Left colon (tissue), 2 donors: ENCODE measurements around the gene LRMDA. TPM values are rescaled to one million over a fixed set of nuclear protein-coding genes. Genes with fewer than 3 reads are reported as not detected.

Source experiments
- ATAC-seq: fragments of 200-7000 bp; cut with Tn5 transposase; one replicate; pipeline ENCODE4 v1.9.1; 2020; ENCODE audit warnings: mild to moderate bottlenecking, moderate library complexity
- DNase-seq, 2 donors: peaks; one replicate each; pipeline ENCODE4 v3.0.0-alpha.2; 2020
- intact Hi-C, 2 donors: fragments of 100-400 bp; cut with DNase I in 1 of 2; cut with micrococcal nuclease in 1 of 2; formaldehyde crosslinking; loops; one replicate each; pipeline versions ENCODE4 v1.11.2 to v1.14.0; 2022; cut with DNase I, micrococcal nuclease
- total RNA-seq, 2 donors: library from RNA; stranded (reverse); fragmentation: NEBNext Ultra II Directional; extraction: Animal tissue kit (Norgen Biotek cat#: 25700); gene quantifications; one replicate each; pipeline ENCODE4 v1.2.1, GENCODE V29; 2021
- donor health status: DM: no; HTN: no; CAD: no.
- donor health status: DM: yes; HTN: yes; CAD: no.

LRMDA gene
- total RNA-seq, 2 donors from 2014 or later, result 8.1 to 10.6 TPM

DNA sequence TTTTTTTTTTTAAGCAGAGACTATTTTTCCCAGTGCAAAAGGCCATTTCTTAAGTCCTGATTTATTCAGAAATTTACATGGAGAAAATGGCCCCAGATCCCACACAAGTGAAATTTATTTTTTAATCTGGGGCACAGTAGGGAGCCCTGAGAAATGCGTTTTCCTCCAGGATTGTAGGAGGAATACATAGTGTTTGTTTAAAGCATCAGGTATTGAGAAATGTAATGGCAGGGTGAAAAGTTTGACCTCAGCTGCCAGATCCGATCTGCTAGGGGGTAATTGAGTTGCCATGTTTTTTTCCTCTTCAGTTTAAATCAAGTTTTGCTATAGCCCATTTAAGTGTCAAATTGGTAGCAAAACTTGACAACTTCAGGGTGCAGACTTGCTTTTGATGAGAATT is 110.0 kb downstream of the LRMDA start:
- DNase-seq, result no peak
- intact Hi-C loops, result no loop called here

GRCh38 chr10:75542084-75542483 is 110.7 kb downstream of the LRMDA start:
- no peak for ATAC-seq
- DNase-seq, result no peak
- intact Hi-C loops, result no loop called here

More for the DNA sequence above, 110.0 kb downstream of the LRMDA start:
- no peak for ATAC-seq

GRCh38 chr10:75542906-75543305 is 111.5 kb downstream of the LRMDA start:
- intact Hi-C loops, result no loop called here
- ATAC-seq, result no peak
- DNase-seq, result peak; percentile 14 to 53

- intact Hi-C loops, result no loop called here
- no peak for DNase-seq
Observed at GRCh38 chr10:75544386-75544785, 113.0 kb downstream of the LRMDA start.

DNA sequence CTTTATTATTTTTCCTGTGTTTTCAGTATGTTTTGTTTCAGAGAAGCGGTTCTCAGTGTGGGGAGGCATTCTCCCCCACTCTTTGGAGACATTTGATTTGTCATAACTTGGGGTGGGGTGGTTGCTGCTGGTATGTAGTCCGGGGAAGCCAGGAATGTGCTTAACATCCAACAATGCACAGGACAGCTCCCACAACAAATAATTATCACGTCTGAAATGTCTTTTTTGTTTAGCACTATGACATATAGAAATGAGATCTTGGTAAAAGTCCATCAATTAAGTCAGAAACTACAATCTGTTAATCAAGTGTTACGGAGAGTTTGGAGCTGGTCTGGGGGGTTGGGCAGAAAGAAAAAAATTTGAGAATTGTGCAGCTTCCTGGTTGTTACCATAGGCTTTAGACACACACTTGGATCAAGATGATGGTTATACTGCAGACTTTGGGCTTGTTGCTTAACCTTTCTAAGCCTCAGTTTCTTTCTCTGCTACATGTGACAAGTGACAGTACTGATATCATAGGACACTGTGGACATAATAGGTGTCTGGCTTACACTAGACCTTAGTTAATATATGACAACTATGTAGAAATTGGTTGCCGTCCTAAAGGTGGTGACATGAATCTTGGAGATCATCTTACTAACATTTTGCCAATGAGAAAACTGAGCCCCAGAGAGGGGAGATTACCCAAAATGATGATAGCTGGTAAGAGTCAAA is 113.7 kb downstream of the LRMDA start:
- DNase-seq (no peak), ATAC-seq (no peak)
- intact Hi-C loops, result no loop called here

More at GRCh38 chr10:75544386-75544785, 113.0 kb downstream of the LRMDA start:
- ATAC-seq, result no peak

DNA sequence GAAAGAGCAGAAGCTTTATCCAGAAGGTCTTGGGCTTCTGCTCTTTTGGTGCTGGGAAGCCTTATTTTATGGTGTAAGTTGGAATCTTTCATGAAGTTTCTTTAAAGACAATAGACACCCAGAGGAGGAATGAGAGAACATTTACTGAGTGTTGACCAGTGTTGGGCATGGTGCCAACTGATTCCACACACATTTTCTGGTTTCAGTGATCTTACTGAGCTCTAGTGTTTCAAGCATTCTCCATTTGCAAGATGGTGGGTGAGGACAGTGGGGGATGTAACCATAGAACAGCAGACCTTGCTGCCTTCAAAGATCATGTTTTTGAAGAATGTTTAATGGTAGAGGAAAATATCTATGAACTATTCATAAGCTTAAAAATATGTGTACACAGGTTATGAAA is 114.6 kb downstream of the LRMDA start:
- ATAC-seq (no peak), DNase-seq (no peak)
- intact Hi-C loops, result no loop called here

DNA sequence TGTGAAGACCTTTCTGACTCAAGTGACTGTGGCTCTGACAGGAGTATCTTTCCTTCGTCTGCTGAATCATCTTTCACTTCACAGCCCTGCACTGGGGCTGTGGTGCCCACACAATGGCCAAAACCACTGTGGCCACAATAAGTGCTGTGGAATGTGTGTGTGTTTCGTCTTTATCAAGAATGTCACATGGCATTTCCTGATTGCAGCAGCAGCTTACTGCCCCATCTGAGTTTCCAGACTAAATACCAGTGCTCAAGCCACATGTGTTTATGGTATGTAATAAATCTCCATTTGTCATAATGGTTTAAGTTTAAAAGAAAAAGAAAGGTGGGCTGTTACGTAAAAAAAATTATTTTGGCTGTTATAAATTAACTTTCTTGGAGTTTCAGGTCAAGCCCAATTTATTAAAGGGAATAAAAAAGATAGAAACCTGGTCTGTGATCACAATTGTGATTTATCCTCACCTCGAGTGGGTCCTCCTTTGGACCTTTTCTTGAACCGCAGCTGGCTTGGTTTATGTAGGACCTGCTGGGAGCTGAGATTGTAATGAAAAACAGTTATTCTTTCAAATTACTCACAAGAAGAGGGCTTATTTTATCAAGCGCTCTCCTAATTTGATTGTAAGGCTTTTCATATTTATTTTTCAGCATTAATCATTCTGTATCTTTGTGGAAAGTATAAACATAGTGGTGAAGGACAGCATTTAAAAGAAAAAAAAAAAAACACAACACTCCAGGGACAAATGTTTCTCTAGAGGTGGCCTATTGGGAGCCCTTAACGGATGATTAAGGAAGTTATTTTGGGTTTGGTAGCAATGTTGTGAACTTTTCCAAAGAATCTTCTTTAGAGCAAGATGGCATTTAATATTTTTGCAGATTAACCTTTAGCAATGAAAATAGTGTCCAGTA is 116.2 kb downstream of the LRMDA start:
- no peak for ATAC-seq
- no peak for DNase-seq
- intact Hi-C loops, result no loop called here

GRCh38 chr10:75548356-75548755 is 116.9 kb downstream of the LRMDA start:
- no peak for ATAC-seq
- intact Hi-C loops, result no loop called here

GRCh38 chr10:75550191-75550590 is 118.8 kb downstream of the LRMDA start:
- intact Hi-C loops, result no loop called here
- no peak for DNase-seq
- ATAC-seq, result no peak

More at GRCh38 chr10:75548356-75548755, 116.9 kb downstream of the LRMDA start:
- DNase-seq, result no peak

DNA sequence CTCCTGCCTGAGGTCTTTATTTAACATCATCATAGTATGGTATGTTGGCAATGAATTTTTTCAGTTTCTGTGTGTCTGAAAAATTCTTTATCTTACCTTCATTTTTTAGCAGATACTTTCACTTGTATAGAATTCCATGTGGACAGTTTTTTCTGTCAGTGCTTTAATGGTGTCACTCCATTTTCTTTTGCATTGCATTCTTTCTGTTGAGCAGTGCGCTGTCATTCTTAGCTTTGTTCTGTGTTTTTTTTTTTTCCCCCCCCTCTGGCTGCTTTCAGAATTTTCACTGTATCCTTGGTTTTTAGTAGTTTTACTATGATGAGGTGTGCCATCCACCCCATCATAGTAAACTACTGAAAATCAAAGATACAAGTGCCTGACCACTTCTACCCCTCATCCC is 120.7 kb downstream of the LRMDA start:
- no peak for ATAC-seq
- intact Hi-C loops, result no loop called here
- DNase-seq, result no peak

GRCh38 chr10:75553550-75553949 is 122.1 kb downstream of the LRMDA start:
- intact Hi-C loops, result no loop called here
- DNase-seq (no peak), ATAC-seq (no peak)

- ATAC-seq, result no peak
- intact Hi-C loops, result no loop called here
- no peak for DNase-seq
Observed at GRCh38 chr10:75555323-75555722, 123.9 kb downstream of the LRMDA start.

GRCh38 chr10:75556320-75556719 is 124.9 kb downstream of the LRMDA start:
- no peak for ATAC-seq
- intact Hi-C loops, result no loop called here
- no peak for DNase-seq

- DNase-seq (no peak), ATAC-seq (no peak)
- intact Hi-C loops, result no loop called here
Observed at GRCh38 chr10:75565286-75566251, 134.1 kb downstream of the LRMDA start.

GRCh38 chr10:75568450-75569130 is 137.2 kb downstream of the LRMDA start:
- intact Hi-C loops, result no loop called here
- DNase-seq (no peak), ATAC-seq (no peak)

GRCh38 chr10:75569506-75569905 is 138.1 kb downstream of the LRMDA start:
- DNase-seq, result no peak
- no peak for ATAC-seq
- intact Hi-C loops, result no loop called here

GRCh38 chr10:75572478-75572877 is 141.1 kb downstream of the LRMDA start:
- DNase-seq (no peak), ATAC-seq (no peak)
- intact Hi-C loops, result no loop called here

DNA sequence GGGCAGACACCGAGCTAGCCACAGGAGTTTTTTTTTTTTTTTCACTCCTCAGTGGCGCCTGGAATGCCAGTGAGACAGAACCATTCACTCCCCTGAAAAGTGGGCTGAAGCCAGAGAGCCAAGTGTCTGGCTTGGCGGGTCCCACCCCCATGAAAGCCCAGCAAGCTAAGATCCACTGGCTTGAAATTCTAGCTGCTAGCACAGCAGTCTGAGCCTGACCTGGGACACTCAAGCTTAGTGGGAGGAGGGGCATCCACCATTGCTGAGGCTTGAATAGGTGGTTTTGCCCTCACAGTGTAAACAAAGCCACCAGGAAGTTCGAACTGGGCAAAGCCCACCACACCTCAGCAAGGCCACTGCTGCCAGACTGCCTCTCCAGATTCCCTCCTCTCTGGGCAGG is 144.5 kb downstream of the LRMDA start:
- intact Hi-C loops, result no loop called here
- no peak for DNase-seq
- ATAC-seq, result no peak

GRCh38 chr10:75582102-75582501 is 150.7 kb downstream of the LRMDA start:
- DNase-seq, result no peak
- no peak for ATAC-seq
- intact Hi-C loops, result no loop called here
